ENCODE data around the gene MYL12A. TPM values are rescaled to one million over a fixed set of nuclear protein-coding genes. Genes with fewer than 3 reads are reported as not detected.

MYL12A gene
- total and polyA plus RNA-seq, 4 donors: 93.7 to 399 (median 158) TPM

- 85% methylated on average over 4 of the region's 4 CpGs for WGBS (ENCODE audit: insufficient coverage)
- peaks cover under 1% of the 10 kb centered on the region for H3K9me3 ChIP-seq (ENCODE audit: control insufficient read depth, insufficient read depth, low read length)
- no peaks in the 10 kb centered on the region for H3K36me3 ChIP-seq (ENCODE audit: control insufficient read depth, insufficient read depth, low read length)
- H3K4me1 ChIP-seq (ENCODE audit: control insufficient read depth, insufficient read depth, low read length): no peaks in the 10 kb centered on the region
- H3K27me3 ChIP-seq (ENCODE audit: control insufficient read depth, insufficient read depth, low read length): no peaks in the 10 kb centered on the region
- no peak for DNase-seq (ENCODE audit: low read depth in 4 of 6, low spot score in 6 of 6)
- H3K4me3 ChIP-seq (ENCODE audit: low read depth, low read length): no peak overlapping the region
- no peak overlapping the region for H3K27ac ChIP-seq (ENCODE audit: low read depth, low read length)
These were observed 11.1 kb upstream of the MYL12A start for GRCh38 chr18:3236470-3236869.

- no peaks in the 10 kb centered on the region for H3K36me3 ChIP-seq (ENCODE audit: control insufficient read depth, insufficient read depth, low read length)
- H3K27me3 ChIP-seq (ENCODE audit: control insufficient read depth, insufficient read depth, low read length): no peaks in the 10 kb centered on the region
- no peaks in the 10 kb centered on the region for H3K4me1 ChIP-seq (ENCODE audit: control insufficient read depth, insufficient read depth, low read length)
- H3K4me3 ChIP-seq (ENCODE audit: low read depth, low read length): no peak overlapping the region
- H3K27ac ChIP-seq (ENCODE audit: low read depth, low read length): no peak overlapping the region
- WGBS (ENCODE audit: insufficient coverage): 100% methylated on average over 1 of the region's 2 CpGs
- DNase-seq (ENCODE audit: low read depth in 4 of 6, low spot score in 6 of 6): no peak
- peaks cover 3% of the 10 kb centered on the region for H3K9me3 ChIP-seq (ENCODE audit: control insufficient read depth, insufficient read depth, low read length)
These were observed 8.9 kb upstream of the MYL12A start for GRCh38 chr18:3238742-3239141.

- Histone ChIP-seq H3K27me3 (ENCODE audit: control insufficient read depth, insufficient read depth, low read length) (no peaks in the 10 kb centered on the region), H3K9me3 (ENCODE audit: control insufficient read depth, insufficient read depth, low read length) (peaks cover 3% of the 10 kb centered on the region), H3K36me3 (ENCODE audit: control insufficient read depth, insufficient read depth, low read length) (peaks cover 2% of the 10 kb centered on the region), H3K27ac (ENCODE audit: low read depth, low read length) (peak overlapping the region; percentile 98), H3K4me1 (ENCODE audit: control insufficient read depth, insufficient read depth, low read length) (peaks cover 20% of the 10 kb centered on the region), H3K4me3 (ENCODE audit: low read depth, low read length) (peak overlapping the region; percentile 92)
- no CpG with 5 or more reads among the region's 1 CpG for WGBS (ENCODE audit: insufficient coverage)
- DNase-seq (ENCODE audit: low read depth in 4 of 6, low spot score in 6 of 6): no peak
These were observed 2.4 kb upstream of the MYL12A start for GRCh38 chr18:3245185-3245564.

GRCh38 chr18:3245853-3246634 is 1.6 kb upstream of the MYL12A start:
- H3K36me3 ChIP-seq (ENCODE audit: control insufficient read depth, insufficient read depth, low read length): peaks cover 2% of the 10 kb centered on the region
- peaks cover 20% of the 10 kb centered on the region for H3K4me1 ChIP-seq (ENCODE audit: control insufficient read depth, insufficient read depth, low read length)
- H3K4me3 ChIP-seq (ENCODE audit: low read depth, low read length): peak overlapping the region; percentile 92
- H3K27ac ChIP-seq (ENCODE audit: low read depth, low read length): peak overlapping the region; percentile 98
- 23% methylated on average over 19 of the region's 29 CpGs for WGBS (ENCODE audit: insufficient coverage)
- peak in 5 of 6 donors; percentile 63 to 95 (median 76) for DNase-seq (ENCODE audit: low read depth in 4 of 6, low spot score in 6 of 6)
- peaks cover 3% of the 10 kb centered on the region for H3K9me3 ChIP-seq (ENCODE audit: control insufficient read depth, insufficient read depth, low read length)
- no peaks in the 10 kb centered on the region for H3K27me3 ChIP-seq (ENCODE audit: control insufficient read depth, insufficient read depth, low read length)

- H3K27me3 ChIP-seq (ENCODE audit: control insufficient read depth, insufficient read depth, low read length): no peaks in the 10 kb centered on the region
- H3K27ac ChIP-seq (ENCODE audit: low read depth, low read length): peak overlapping the region; percentile 98
- peaks cover 2% of the 10 kb centered on the region for H3K36me3 ChIP-seq (ENCODE audit: control insufficient read depth, insufficient read depth, low read length)
- H3K9me3 ChIP-seq (ENCODE audit: control insufficient read depth, insufficient read depth, low read length): no peaks in the 10 kb centered on the region
- H3K4me3 ChIP-seq (ENCODE audit: low read depth, low read length): peak overlapping the region; percentile 92
- whole genome bisulfite sequencing (ENCODE audit: insufficient coverage): 40% methylated on average over 20 of the region's 23 CpGs
- peaks cover 20% of the 10 kb centered on the region for H3K4me1 ChIP-seq (ENCODE audit: control insufficient read depth, insufficient read depth, low read length)
- DNase-seq (ENCODE audit: low read depth in 4 of 6, low spot score in 6 of 6): no peak
These were observed 864 bp upstream of the MYL12A start for GRCh38 chr18:3246635-3247239.

GRCh38 chr18:3248062-3248657 is 559 bp downstream of the MYL12A start:
- Histone ChIP-seq H3K27me3 (ENCODE audit: control insufficient read depth, insufficient read depth, low read length) (no peaks in the 10 kb centered on the region), H3K4me1 (ENCODE audit: control insufficient read depth, insufficient read depth, low read length) (peaks cover 20% of the 10 kb centered on the region), H3K27ac (ENCODE audit: low read depth, low read length) (peak overlapping the region; percentile 98), H3K36me3 (ENCODE audit: control insufficient read depth, insufficient read depth, low read length) (peaks cover 2% of the 10 kb centered on the region), H3K4me3 (ENCODE audit: low read depth, low read length) (peak overlapping the region; percentile 92), H3K9me3 (ENCODE audit: control insufficient read depth, insufficient read depth, low read length) (no peaks in the 10 kb centered on the region)
- peak in 2 of 6 donors; percentile 59 to 62 for DNase-seq (ENCODE audit: low read depth in 4 of 6, low spot score in 6 of 6)
- WGBS (ENCODE audit: insufficient coverage): 0% methylated on average over 18 of the region's 22 CpGs

GRCh38 chr18:3248658-3249359 is 1.2 kb downstream of the MYL12A start:
- H3K27ac ChIP-seq (ENCODE audit: low read depth, low read length): peak overlapping the region; percentile 98
- DNase-seq (ENCODE audit: low read depth in 4 of 6, low spot score in 6 of 6): peak in 1 of 6 donors; percentile 29
- no peaks in the 10 kb centered on the region for H3K27me3 ChIP-seq (ENCODE audit: control insufficient read depth, insufficient read depth, low read length)
- H3K36me3 ChIP-seq (ENCODE audit: control insufficient read depth, insufficient read depth, low read length): peaks cover 5% of the 10 kb centered on the region
- WGBS (ENCODE audit: insufficient coverage): 48% methylated on average over 2 of the region's 9 CpGs
- no peaks in the 10 kb centered on the region for H3K9me3 ChIP-seq (ENCODE audit: control insufficient read depth, insufficient read depth, low read length)
- H3K4me1 ChIP-seq (ENCODE audit: control insufficient read depth, insufficient read depth, low read length): peaks cover 20% of the 10 kb centered on the region
- H3K4me3 ChIP-seq (ENCODE audit: low read depth, low read length): peak overlapping the region; percentile 92

GRCh38 chr18:3250237-3251107 is 2.9 kb downstream of the MYL12A start:
- H3K4me1 ChIP-seq (ENCODE audit: control insufficient read depth, insufficient read depth, low read length): peaks cover 20% of the 10 kb centered on the region
- no peak for DNase-seq (ENCODE audit: low read depth in 4 of 6, low spot score in 6 of 6)
- peaks cover 5% of the 10 kb centered on the region for H3K36me3 ChIP-seq (ENCODE audit: control insufficient read depth, insufficient read depth, low read length)
- H3K4me3 ChIP-seq (ENCODE audit: low read depth, low read length): no peak overlapping the region
- no CpG with 5 or more reads among the region's 6 CpGs for WGBS (ENCODE audit: insufficient coverage)
- H3K27me3 ChIP-seq (ENCODE audit: control insufficient read depth, insufficient read depth, low read length): no peaks in the 10 kb centered on the region
- no peaks in the 10 kb centered on the region for H3K9me3 ChIP-seq (ENCODE audit: control insufficient read depth, insufficient read depth, low read length)
- H3K27ac ChIP-seq (ENCODE audit: low read depth, low read length): no peak overlapping the region

Measured in spinal cord (tissue), 10 donors.